DMS114 treated with DMSO at 0.1 percent for 48 hours (cell line): ENCODE data around the gene XCL1.
"Not testable (repeated sequence)": the region's sequence is repeated elsewhere in the genome, so short reads cannot be mapped to it uniquely, and the experiment has no call there.

Source experiments
- DNase-seq: peaks from one replicate; lab custom pipeline; 2025; ENCODE audit not compliant: unreplicated experiment; lab: John Stamatoyannopoulos, UW

Gene XCL1

GRCh38 chr1:168576245-168576688, at the start of gene XCL1:
Gene XCL1 (plus strand): TSS chr1:168576605. CDS start chr1:168576638, 33 bp downstream.
- not testable (repeated sequence) for DNase-seq

- DNase-seq, result no peak
These were observed 46.9 kb upstream of the XCL1 start for GRCh38 chr1:168529518-168529917.

DNA sequence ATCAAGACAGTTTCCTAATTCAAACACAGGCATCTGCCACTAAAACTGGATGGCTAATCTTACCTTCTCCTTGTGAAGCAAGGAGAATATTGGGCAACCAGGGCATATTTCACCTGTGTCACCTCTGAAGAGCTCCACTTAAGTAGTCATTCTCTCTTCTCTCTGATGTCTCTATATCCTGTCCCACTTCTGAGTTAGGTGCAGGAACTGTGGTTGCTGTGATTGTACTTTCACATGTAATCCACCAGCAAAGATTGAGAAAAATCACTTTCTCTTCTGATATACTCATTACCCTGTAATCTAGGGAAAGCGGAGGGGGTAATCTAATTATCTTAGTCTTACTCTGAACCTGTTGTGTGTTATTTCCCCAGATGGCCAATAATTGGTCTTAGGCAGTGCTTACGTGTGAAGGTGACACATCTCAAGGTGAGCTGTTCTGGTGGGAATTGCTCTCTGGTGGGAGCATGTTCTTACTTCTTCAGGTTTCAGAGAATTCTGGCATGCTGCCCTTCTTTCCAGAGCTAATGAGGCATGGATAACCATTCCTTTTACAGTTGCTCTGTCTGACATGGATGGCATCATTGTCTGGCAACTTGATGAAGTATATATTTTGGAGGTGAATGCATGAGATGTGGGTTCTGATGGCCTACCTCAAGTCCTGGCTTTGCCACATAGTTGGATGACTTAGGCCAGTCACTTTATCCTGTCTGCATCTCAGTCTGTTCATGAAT, 44.6 kb upstream of the XCL1 start:
- no peak for DNase-seq

GRCh38 chr1:168535536-168535935, 40.9 kb upstream of the XCL1 start:
- no peak for DNase-seq

DNA sequence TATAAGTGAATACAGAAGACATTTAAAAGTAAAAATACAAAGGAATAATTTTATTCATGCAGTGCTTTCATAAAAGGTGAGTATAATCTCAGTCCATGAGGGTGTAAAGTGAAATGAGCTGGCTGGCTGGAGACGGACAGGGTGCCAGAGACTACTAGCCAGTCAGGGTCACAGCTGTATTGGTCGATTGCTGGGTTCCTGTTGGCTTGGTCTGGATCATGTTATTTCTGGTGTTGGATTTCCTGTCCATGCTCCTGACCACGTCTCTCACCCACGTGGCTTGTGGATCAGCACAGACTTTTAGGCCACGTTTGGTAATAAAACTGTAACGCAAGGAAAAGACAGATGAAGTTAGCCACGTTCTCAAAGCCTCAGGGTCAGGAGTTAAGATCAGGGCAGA, 35.6 kb upstream of the XCL1 start:
- not testable (repeated sequence) for DNase-seq

- DNase-seq, result not testable (repeated sequence)
These were observed 33.4 kb upstream of the XCL1 start for GRCh38 chr1:168542978-168543377.

DNA sequence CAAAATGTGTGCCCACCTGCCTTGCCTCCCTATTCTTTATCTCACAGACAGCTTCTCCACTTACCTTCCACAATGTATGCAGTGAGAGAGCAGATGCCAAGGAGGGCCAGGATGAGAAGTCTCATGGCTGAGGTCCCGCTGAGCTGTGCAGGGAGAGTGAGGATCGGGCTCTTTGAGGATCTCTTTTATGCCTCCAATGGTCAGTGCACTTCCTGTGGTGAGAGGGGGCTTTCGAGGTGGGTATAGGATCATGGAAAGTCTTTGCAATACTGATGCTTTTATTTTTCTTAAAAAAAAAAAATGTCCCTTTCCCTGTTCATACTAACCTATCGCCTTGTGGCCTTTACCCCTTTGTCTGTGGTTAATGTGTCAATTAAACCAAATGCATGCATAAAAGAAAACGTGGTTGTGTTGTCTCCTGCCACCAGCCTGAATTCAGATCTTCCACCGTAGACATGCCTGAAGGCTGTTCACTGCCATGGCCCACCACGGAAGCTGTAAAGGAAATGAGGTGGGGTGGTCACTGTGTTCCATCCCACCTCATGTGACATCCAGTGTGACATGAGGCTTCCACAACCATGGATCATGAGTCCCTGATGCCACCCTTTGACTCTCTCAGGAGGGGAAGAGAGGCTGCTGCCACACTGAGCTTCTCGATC, 32.4 kb upstream of the XCL1 start, which contains the start of gene XCL2:
Gene XCL2, minus strand, starts transcription at position 158 of the 659 bp plus-strand sequence. Its CDS starts 33 bp downstream, at position 125.
- not testable (repeated sequence) for DNase-seq

DNA sequence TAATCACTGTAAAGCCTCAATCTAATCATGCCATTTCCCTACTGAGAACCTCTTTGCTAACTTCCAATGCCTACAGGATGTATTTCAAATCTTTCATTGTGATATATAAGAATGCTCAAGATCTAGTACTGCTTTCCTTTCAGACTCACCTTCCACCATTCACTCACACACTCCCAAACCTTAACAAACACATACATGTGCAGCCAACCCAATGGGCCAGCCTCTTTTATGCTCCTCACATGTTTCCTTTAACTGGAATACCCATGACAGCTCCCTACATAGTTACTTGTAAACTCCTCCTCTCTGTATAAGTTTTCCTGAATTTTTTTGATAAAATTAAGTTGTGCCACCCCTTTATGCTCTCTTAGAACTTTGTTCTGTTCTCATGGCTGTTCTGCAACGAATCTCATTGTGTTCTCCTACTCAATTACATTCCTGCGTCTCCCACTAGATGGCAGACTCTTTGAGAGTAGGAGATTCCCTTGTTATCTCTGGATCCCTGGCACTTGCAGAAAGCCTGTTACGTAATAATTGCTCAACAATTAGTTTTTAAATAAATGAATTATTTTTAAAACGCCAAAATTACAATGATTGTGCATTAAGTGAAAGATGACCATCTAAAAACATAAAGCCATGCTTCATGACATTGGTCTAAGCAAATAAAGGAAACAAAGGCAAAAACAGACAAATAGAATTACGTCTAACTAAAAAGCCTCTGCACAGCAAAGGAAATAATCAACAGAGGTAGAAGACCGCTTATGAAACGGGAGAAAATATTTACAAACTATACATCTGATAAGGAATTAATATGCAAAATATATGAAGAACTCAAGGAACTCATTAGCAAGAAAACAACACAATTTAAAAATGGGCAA, 30.5 kb upstream of the XCL1 start:
- DNase-seq, result peak; percentile 5

- DNase-seq, result not testable (repeated sequence)
These were observed 29.9 kb upstream of the XCL1 start for GRCh38 chr1:168546553-168546895.

DNA sequence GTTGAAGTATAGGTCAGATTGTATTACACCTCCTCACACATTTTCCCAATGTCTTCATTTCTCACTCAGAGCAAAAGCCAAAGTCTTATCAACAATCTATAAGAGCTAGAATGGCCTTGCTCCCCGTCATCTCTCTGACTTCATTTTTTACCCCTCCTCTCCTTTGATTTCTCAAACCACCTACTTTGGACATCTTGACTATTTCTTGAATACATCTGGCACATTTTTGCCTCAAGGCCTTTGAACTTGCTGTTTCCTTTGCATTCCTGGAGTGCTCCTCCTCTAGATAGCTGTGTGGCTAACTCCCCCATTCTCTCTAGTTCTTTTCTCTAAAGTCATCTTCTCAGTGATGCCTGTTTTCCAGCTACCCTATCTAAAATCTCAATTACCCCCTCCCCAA, 25.4 kb upstream of the XCL1 start:
- no peak for DNase-seq

GRCh38 chr1:168551688-168552087, 24.7 kb upstream of the XCL1 start:
- no peak for DNase-seq

- DNase-seq, result no peak
These were observed 23.4 kb upstream of the XCL1 start for GRCh38 chr1:168552961-168553360.

GRCh38 chr1:168553680-168554553, 22.5 kb upstream of the XCL1 start:
- no peak for DNase-seq

GRCh38 chr1:168554603-168555483, 21.6 kb upstream of the XCL1 start:
- no peak for DNase-seq

DNA sequence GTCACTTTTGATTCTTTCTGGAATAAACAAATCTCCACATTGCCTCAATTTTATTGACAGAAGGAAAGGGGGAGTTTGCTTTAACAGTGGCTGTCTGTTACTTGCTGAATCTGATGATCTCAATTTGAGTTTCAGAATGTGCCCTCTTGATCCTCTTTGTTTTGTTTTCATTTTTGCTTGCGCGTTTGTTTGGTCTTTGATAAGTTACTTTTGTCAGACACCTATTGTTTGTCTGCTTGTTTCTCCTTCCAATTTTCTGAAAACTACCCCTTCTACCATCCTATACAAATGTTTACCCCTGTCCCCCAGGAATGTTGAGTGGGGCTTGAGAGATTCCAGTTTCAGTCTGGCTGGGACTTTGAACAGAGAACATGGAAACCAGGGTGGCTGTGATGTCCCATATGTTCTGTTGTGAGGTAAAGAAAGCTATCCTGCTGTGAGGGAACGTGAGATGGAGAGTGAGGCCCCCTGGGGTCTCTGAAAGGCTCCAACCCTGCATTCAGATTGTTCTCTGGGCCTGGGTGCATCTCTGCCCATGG, 20.8 kb upstream of the XCL1 start:
- DNase-seq, result no peak

- no peak for DNase-seq
These were observed 19.8 kb upstream of the XCL1 start for GRCh38 chr1:168556647-168557046.

GRCh38 chr1:168560370-168560769, 16.0 kb upstream of the XCL1 start:
- no peak for DNase-seq

GRCh38 chr1:168561989-168562388, 14.4 kb upstream of the XCL1 start:
- DNase-seq, result no peak

GRCh38 chr1:168565825-168566224, 10.6 kb upstream of the XCL1 start:
- no peak for DNase-seq
